GM19438 (cell line): Measurements from ENCODE around the gene AKR1C1.
"Not testable (repeated sequence)": the region's sequence is repeated elsewhere in the genome, so short reads cannot be mapped to it uniquely, and the experiment has no call there.

Experiments used
- ATAC-seq: cut with Tn5 transposase; IDR thresholded peaks from one replicate; pipeline ENCODE4 v1.9.1; 2021; ENCODE audit warnings: low read depth; ENCODE audit not compliant: unreplicated experiment

AKR1C1 gene

DNA sequence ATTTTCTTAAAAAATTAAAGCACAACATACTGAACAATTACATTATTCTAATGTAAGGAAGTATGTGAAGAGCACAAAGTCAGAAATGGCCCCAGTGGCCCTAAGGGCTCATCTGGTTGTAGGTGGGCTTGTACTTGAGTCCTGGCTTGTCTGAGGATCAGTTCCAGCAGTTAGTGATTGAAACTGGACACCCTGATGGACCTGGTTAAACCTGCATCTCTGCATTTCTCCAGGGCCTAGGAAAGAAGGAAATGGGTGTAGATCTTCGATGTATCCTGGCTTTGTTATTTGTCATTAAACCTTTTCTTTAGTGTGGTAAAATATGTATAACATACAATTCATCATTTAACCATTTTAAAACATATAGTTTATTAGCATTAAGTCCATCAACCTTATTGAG, 50.2 kb downstream of the AKR1C1 start:
- no peak for ATAC-seq

- not testable (repeated sequence) for ATAC-seq
Observed at GRCh38 chr10:5014200-5014910, 51.1 kb downstream of the AKR1C1 start.

DNA sequence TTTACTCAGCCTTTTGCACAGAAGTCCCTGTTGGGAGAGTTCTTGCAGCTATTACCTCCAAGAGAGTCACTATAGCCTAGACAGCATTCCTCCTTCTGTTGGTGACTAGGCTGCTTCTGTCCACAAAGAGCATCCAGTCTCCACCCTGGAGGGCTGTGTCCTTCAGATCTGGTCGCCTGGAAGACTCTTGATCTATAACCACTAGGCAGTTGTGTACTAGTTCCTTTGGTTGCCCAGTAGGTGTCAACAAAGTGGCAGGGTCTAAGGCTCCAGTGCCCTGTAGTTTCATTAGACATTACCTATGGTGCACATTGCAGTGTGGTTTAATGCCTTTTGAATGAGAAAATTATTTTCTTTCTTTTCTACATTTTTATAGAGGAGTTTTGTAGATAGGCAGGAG, 51.7 kb downstream of the AKR1C1 start:
- no peak for ATAC-seq

DNA sequence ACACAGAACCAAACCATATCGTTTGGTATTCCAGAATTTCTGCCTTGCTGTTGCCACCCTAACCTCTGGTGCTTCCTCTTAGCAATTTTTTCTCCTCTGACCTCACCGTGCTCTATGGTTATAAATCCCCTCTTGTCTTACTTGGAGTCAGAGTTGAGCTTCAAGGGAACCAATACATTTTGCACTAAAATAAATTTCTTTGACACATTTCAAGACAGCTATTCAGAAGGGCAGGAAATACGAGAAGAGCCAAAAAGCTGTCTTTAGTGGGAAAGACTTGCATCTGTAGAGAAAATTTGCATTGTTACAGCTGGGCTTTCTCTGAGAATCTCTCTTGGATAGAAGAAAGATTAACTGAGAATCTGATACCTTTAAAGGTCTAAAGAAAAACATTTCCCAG, 54.9 kb downstream of the AKR1C1 start:
- no peak for ATAC-seq

DNA sequence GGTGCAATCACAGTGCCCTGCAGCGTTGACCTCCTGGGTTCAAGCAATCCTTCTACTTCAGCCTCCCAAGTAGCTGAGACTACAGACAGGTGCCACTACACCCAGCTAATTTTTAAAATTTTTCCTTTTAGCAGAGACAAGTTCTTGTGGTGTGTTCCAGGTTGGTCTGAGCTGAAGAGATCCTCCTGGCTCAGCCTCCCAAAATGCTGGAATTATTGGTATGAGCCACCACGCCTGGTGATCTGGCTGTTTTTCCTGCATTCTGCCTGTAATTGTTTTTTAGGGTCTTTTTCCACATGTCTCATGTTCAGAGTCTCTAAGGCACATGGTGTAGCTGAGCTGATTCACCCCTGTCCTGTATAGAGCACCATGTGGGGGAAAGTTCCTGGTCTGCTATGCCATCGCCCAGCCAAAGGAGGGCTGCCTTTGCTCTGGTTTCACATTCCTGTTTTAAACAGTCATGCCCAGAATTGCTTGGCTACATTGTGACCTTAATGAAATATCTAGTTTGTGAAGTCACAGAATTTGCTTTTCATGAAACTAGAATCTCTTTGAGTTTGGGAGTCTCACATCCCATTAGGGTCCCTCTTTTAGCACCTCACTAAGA, 55.6 kb downstream of the AKR1C1 start:
- ATAC-seq, result not testable (repeated sequence)

- not testable (repeated sequence) for ATAC-seq
Observed at GRCh38 chr10:5019770-5020612, 56.8 kb downstream of the AKR1C1 start.

DNA sequence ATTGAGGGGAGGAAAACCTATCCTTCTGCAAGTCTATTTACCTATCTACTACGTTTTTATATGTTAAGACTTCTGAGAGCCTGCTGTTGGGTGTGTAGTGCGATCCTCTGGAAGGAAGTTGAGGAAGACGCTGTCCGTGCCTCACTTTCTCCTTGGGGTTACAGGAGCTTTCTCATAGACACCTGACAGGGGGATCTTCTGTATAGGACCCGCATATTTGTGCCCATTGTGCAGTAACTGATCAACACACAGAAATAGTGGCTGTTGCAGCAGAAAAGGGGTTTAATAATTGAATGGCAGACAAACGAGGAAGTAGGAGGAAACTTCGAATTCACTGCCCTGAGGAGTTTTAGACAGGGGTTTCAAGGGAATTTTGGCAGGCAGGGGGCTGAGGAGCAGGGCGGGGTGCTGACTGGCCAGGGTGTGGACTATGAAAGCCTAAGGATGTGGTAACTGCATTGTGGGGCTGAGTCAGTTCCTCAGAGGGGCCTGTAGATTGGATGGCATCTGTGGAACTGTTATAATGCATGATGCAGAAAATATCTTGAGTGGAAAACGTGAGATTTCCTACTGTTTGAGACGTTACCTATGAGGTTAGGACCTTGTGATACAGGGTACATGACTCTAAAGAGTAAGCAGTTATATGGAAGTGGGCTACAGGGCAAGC, 58.5 kb downstream of the AKR1C1 start:
- ATAC-seq, result not testable (repeated sequence)

- ATAC-seq, result no peak
Observed at GRCh38 chr10:5023177-5023805, 60.1 kb downstream of the AKR1C1 start.

- ATAC-seq, result not testable (repeated sequence)
Observed at GRCh38 chr10:5025461-5025881, 62.3 kb downstream of the AKR1C1 start.

DNA sequence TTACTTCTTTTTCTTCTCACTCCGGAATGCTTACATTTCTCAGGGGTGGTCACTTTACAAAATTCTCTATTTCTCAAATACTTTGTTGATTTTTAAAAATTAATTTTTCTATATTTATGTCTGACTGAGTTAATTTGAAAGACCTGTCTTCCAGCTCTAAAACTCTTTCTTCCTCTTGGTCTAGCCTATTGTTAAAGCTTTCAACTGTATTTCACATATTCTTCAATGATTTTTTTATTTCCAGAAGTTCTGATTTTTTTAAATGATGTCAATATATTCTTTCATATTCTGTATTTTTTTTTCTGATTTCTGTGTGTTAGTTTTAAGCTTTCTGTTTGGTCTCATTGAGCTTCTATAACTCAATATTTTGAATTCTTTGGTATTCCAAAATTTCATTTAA, 67.8 kb downstream of the AKR1C1 start:
- no peak for ATAC-seq

- not testable (repeated sequence) for ATAC-seq
Observed at GRCh38 chr10:5031588-5031987, 68.4 kb downstream of the AKR1C1 start.

DNA sequence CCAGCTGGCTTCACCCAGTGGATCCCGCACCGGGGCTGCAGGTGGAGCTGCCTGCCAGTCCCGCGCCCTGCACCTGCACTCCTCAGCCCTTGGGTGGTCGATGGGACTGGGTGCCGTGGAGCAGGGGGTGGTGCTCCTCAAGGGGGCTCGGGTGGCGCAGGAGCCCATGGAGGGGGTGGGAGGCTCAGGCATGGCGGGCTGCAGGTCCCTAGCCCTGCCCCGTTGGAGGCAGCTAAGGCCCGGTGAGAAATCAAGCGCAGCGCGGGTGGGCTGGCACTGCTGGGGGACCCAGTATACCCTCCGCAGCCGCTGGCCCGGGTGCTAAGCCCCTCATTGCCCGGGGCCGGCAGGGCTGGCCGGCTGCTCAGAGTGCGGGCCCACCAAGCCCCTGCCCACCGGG, 69.2 kb downstream of the AKR1C1 start:
- not testable (repeated sequence) for ATAC-seq
